PC-9 (cell line): Measurements from ENCODE around the gene ZDHHC14. TPM values are rescaled to one million over a fixed set of nuclear protein-coding genes. Genes with fewer than 3 reads are reported as not detected.

Source experiments
- BruUV-seq: library from RNA; stranded (reverse); fragments of 400-500 nt; replicated peaks from 2 replicates; lab custom pipeline; 2021; lab: Mats Ljungman, UMichigan
- CTCF ChIA-PET: fragments of 300-600 bp; sonication (Branson Sonifier 250); formaldehyde crosslinking; loops from one replicate; lab custom pipeline; 2022; ENCODE audit warnings: antibody characterized with exemption; lab: Charles Lee
- POLR2A ChIA-PET: fragments of 300-600 bp; sonication (Branson Sonifier 250); formaldehyde crosslinking; loops from one replicate; lab custom pipeline; 2022; ENCODE audit warnings: antibody characterized with exemption; ENCODE audit not compliant: unreplicated experiment; lab: Charles Lee
- DNase-seq, 2 experiments: peaks; one replicate each; pipeline versions ENCODE4 v3.0.0 to v3.0.0-alpha.2; 2015 to 2022; ENCODE audit warnings: mixed read lengths in 1 of 2
- H2AFZ ChIP-seq: fragments of 200-600 bp; sonication (generic); 2 replicates; pipeline ENCODE4 v1.8.1; 2017; ENCODE audit warnings: antibody characterized with exemption
- H3F3A ChIP-seq: fragments of 200-600 bp; sonication (generic); 2 replicates; pipeline ENCODE4 v1.8.1; 2017; ENCODE audit warnings: antibody characterized with exemption, mild to moderate bottlenecking, low read depth; ENCODE audit not compliant: insufficient read depth
- H3K27ac ChIP-seq: fragments of 200-600 bp; sonication (generic); 2 replicates; pipeline ENCODE4 v1.6.1; 2016; ENCODE audit warnings: mixed run types
- H3K27me3 ChIP-seq: fragments of 200-600 bp; sonication (generic); 2 replicates; pipeline ENCODE4 v1.6.1; 2016; ENCODE audit warnings: low read depth, mixed run types; ENCODE audit not compliant: insufficient read depth
- H3K36me3 ChIP-seq: fragments of 200-600 bp; sonication (generic); 2 replicates; pipeline ENCODE4 v1.6.1; 2016; ENCODE audit warnings: low read depth, mixed run types
- H3K4me1 ChIP-seq: fragments of 200-600 bp; sonication (generic); replicated peaks from 2 replicates; pipeline ENCODE4 v1.6.1; 2016; ENCODE audit warnings: mixed run types; ENCODE audit not compliant: insufficient read depth
- H3K4me2 ChIP-seq: fragments of 200-600 bp; sonication (generic); 2 replicates; pipeline ENCODE4 v1.6.1; 2017; ENCODE audit warnings: mixed run types
- H3K4me3 ChIP-seq: fragments of 200-600 bp; sonication (generic); 2 replicates; pipeline ENCODE4 v1.6.1; 2016; ENCODE audit warnings: mixed run types
- H3K79me2 ChIP-seq: fragments of 200-600 bp; sonication (generic); 2 replicates; pipeline ENCODE4 v1.6.1; 2017; ENCODE audit warnings: low read depth, mixed run types
- H3K9me2 ChIP-seq: fragments of 200-600 bp; sonication (generic); 2 replicates; pipeline ENCODE4 v1.8.1; 2017; ENCODE audit warnings: mild to moderate bottlenecking; ENCODE audit not compliant: insufficient read depth
- H3K9me3 ChIP-seq: fragments of 200-600 bp; sonication (generic); 2 replicates; pipeline ENCODE4 v1.8.1; 2016; ENCODE audit warnings: low read depth; ENCODE audit not compliant: insufficient read depth
- H4K20me1 ChIP-seq: fragments of 200-600 bp; sonication (generic); 2 replicates; pipeline ENCODE4 v1.8.1; 2017; ENCODE audit not compliant: insufficient read depth
- EZH2 ChIP-seq: fragments of 200-600 bp; sonication (generic); IDR thresholded peaks from 2 replicates; pipeline ENCODE4 v1.8.0; 2017; ENCODE audit warnings: antibody characterized with exemption, low read depth
- intact Hi-C: fragments of 100-400 bp; cut with micrococcal nuclease; formaldehyde crosslinking; loops from one replicate; pipeline ENCODE4 v1.10.0; 2022; ENCODE audit not compliant: unreplicated experiment
- total RNA-seq: library from RNA; stranded (reverse); gene quantifications from 2 replicates; pipeline ENCODE4 v1.2.3, GENCODE V29; 2021
- TF ChIP-seq, protein P1 (sequence below): fragments of 200-600 bp; sonication (generic); conservative IDR thresholded peaks from 2 replicates; pipeline ENCODE4 v1.6.1; 2017; ENCODE audit warnings: mixed run types, antibody characterized with exemption, mild to moderate bottlenecking, moderate library complexity

Gene ZDHHC14
- total RNA-seq, 1 experiment from 2014 or later = 5.6 TPM

GRCh38 chr6:157596886-157597285 lies 215.9 kb downstream of the ZDHHC14 start:
- Histone ChIP-seq H3K27ac (no peak overlapping the region), H3K9me2 (no peaks in the 10 kb centered on the region), H3K27me3 (no peaks in the 10 kb centered on the region), H3K4me1 (peaks cover 16% of the 10 kb centered on the region), H3K9me3 (no peaks in the 10 kb centered on the region), H3K79me2 (no peaks in the 10 kb centered on the region), H3K36me3 (no peaks in the 10 kb centered on the region), H3F3A (peaks cover 8% of the 10 kb centered on the region; the same call in 1 of the 2 replicates), H3K4me3 (no peak overlapping the region), H4K20me1 (no peaks in the 10 kb centered on the region), H2AFZ (no peak overlapping the region), H3K4me2 (peak overlapping the region; percentile 44; the same call in 1 of the 2 replicates)
- no peak for DNase-seq
- no peak for TF ChIP-seq EZH2
- TF ChIP-seq, protein P1, sequence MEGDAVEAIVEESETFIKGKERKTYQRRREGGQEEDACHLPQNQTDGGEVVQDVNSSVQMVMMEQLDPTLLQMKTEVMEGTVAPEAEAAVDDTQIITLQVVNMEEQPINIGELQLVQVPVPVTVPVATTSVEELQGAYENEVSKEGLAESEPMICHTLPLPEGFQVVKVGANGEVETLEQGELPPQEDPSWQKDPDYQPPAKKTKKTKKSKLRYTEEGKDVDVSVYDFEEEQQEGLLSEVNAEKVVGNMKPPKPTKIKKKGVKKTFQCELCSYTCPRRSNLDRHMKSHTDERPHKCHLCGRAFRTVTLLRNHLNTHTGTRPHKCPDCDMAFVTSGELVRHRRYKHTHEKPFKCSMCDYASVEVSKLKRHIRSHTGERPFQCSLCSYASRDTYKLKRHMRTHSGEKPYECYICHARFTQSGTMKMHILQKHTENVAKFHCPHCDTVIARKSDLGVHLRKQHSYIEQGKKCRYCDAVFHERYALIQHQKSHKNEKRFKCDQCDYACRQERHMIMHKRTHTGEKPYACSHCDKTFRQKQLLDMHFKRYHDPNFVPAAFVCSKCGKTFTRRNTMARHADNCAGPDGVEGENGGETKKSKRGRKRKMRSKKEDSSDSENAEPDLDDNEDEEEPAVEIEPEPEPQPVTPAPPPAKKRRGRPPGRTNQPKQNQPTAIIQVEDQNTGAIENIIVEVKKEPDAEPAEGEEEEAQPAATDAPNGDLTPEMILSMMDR = no peak
- ChIA-PET POLR2A (no interaction called here), CTCF (interaction anchor here (0.6 kb wide), 1 partner anchor 280 kb away, joined by 3 read pairs; no protein-coding TSS in a partner anchor)
- no TSS peak for BruUV-seq
- intact Hi-C loops = loop anchor here (1.0 kb wide), 2 partner anchors 216 to 283 kb away; partner anchors contain the start of gene ZDHHC14

GRCh38 chr6:157597461-157598312 lies 216.7 kb downstream of the ZDHHC14 start:
- Histone ChIP-seq H3K4me3 (no peak overlapping the region), H3K36me3 (no peaks in the 10 kb centered on the region), H3K27ac (no peak overlapping the region), H3K9me3 (no peaks in the 10 kb centered on the region), H3F3A (peaks cover 8% of the 10 kb centered on the region; the same call in 1 of the 2 replicates), H4K20me1 (no peaks in the 10 kb centered on the region), H3K79me2 (no peaks in the 10 kb centered on the region), H2AFZ (no peak overlapping the region; the same call in 1 of the 2 replicates), H3K4me2 (peak overlapping the region; percentile 44), H3K27me3 (no peaks in the 10 kb centered on the region), H3K9me2 (no peaks in the 10 kb centered on the region), H3K4me1 (peaks cover 16% of the 10 kb centered on the region)
- TF ChIP-seq, protein P1 = peak; percentile 73
- no peak for TF ChIP-seq EZH2
- ChIA-PET CTCF (interaction anchor here (0.6 kb wide), 1 partner anchor 281 kb away, joined by 3 read pairs; no protein-coding TSS in a partner anchor), POLR2A (interaction anchor here (0.7 kb wide), 1 partner anchor 363 kb away, joined by 3 read pairs; no protein-coding TSS in a partner anchor)
- intact Hi-C loops = loop anchor here (1.0 kb wide), 2 partner anchors 216 to 283 kb away; partner anchors contain the start of gene ZDHHC14
- no TSS peak for BruUV-seq
- peak; percentile 42 to 70 for DNase-seq

DNA sequence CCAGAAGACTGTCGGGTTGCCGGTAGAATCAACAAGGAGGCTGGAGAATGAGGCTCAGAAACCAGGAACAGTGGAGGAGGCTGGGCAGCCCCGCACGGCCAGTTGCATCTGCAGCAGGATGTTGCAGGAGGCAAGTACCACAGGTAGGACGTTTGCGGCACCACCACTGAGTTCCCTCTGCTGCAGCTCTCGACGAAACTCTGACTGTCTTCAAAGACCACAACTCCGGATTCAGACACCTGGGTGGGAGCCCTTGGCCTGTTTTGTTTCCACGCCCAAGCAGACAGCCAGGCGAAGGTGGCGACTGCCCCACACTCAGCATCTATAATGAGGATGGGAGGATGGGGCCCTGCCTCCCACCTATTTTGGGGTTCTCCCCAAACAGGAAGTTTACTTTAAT lies 218.2 kb downstream of the ZDHHC14 start:
- Histone ChIP-seq H3K27ac (no peak overlapping the region), H3K79me2 (no peaks in the 10 kb centered on the region), H3K9me3 (no peaks in the 10 kb centered on the region), H2AFZ (no peak overlapping the region), H3K4me2 (no peak overlapping the region), H3K4me1 (peaks cover 16% of the 10 kb centered on the region), H4K20me1 (no peaks in the 10 kb centered on the region), H3K4me3 (no peak overlapping the region), H3F3A (peaks cover 8% of the 10 kb centered on the region; the same call in 1 of the 2 replicates), H3K27me3 (no peaks in the 10 kb centered on the region), H3K9me2 (no peaks in the 10 kb centered on the region), H3K36me3 (no peaks in the 10 kb centered on the region)
- intact Hi-C loops = no loop called here
- BruUV-seq = no TSS peak
- no peak for TF ChIP-seq EZH2
- TF ChIP-seq, protein P1 = no peak
- POLR2A ChIA-PET = no interaction called here
- CTCF ChIA-PET = no interaction called here
- DNase-seq = no peak
